Dedifferentiated amniotic fluid mesenchymal stem cell (primary cell): ENCODE measurements around the gene NBDY.
"Not testable (repeated sequence)": the region's sequence is repeated elsewhere in the genome, so short reads cannot be mapped to it uniquely, and the experiment has no call there.

Experiments used
- DNase-seq: peaks from one replicate; pipeline ENCODE4 v3.0.0-alpha.2; 2016; ENCODE audit errors: extremely low spot score

NBDY gene

GRCh38 chrX:56764153-56764974 is 35.3 kb downstream of the NBDY start:
- no peak for DNase-seq

GRCh38 chrX:56764975-56765791 is 36.1 kb downstream of the NBDY start:
- DNase-seq: no peak

- no peak for DNase-seq
These were observed 36.9 kb downstream of the NBDY start for GRCh38 chrX:56765811-56766553.

GRCh38 chrX:56766554-56767347 is 37.7 kb downstream of the NBDY start:
- no peak for DNase-seq

GRCh38 chrX:56767348-56768119 is 38.5 kb downstream of the NBDY start:
- not testable (repeated sequence) for DNase-seq

GRCh38 chrX:56768120-56768660 is 39.1 kb downstream of the NBDY start:
- not testable (repeated sequence) for DNase-seq

- DNase-seq: not testable (repeated sequence)
These were observed 43.9 kb downstream of the NBDY start for GRCh38 chrX:56772675-56773521.

GRCh38 chrX:56773522-56774060 is 44.5 kb downstream of the NBDY start:
- DNase-seq: not testable (repeated sequence)

- DNase-seq: not testable (repeated sequence)
These were observed 49.3 kb downstream of the NBDY start for GRCh38 chrX:56778099-56778923.

GRCh38 chrX:56778924-56779468 is 50.0 kb downstream of the NBDY start:
- not testable (repeated sequence) for DNase-seq

- DNase-seq: not testable (repeated sequence)
These were observed 51.9 kb downstream of the NBDY start for GRCh38 chrX:56780681-56781649.

GRCh38 chrX:56782352-56782751 is 53.3 kb downstream of the NBDY start:
- no peak for DNase-seq

- DNase-seq: no peak
These were observed 53.9 kb downstream of the NBDY start for GRCh38 chrX:56782791-56783449.

GRCh38 chrX:56783450-56783831 is 54.4 kb downstream of the NBDY start:
- no peak for DNase-seq

GRCh38 chrX:56783996-56784620 is 55.1 kb downstream of the NBDY start:
- DNase-seq: no peak

- DNase-seq: no peak
These were observed 55.6 kb downstream of the NBDY start for GRCh38 chrX:56784666-56785065.
